A549 (cell line): ENCODE measurements around the gene LATS2. TPM values are rescaled to one million over a fixed set of nuclear protein-coding genes. Genes with fewer than 3 reads are reported as not detected.

Experiments used
- ATAC-seq, 2 experiments: fragments of 200-7000 bp in 1 of 2; fragments of >200 bp in 1 of 2; cut with Nextera tagmentation in 1 of 2; cut with Tn5 transposase in 1 of 2; 3 replicates each; pipeline versions ENCODE4 v1.8.0 to v1.9.1; 2018 to 2020; ENCODE audit warnings: mild to moderate bottlenecking in 1 of 2, moderate library complexity in 1 of 2
- CTCF ChIA-PET: fragments of 300-600 bp; sonication (Branson Sonifier 250); formaldehyde crosslinking; extraction: SDS; loops from one replicate; lab custom pipeline; 2021; ENCODE audit warnings: antibody characterized with exemption, inconsistent platforms; lab: Yijun Ruan, JAX
- POLR2A ChIA-PET: fragments of 350-600 bp; formaldehyde crosslinking; extraction: SDS; loops from one replicate; lab custom pipeline; 2021; ENCODE audit warnings: antibody characterized with exemption, inconsistent platforms; lab: Yijun Ruan, JAX
- DNase-seq, 2 experiments: peaks; one replicate each; pipeline versions ENCODE4 v3.0.0 to v3.0.0-alpha.2; 2011 to 2016; ENCODE audit warnings: low read depth in 1 of 2, low spot score in 1 of 2
- FAIRE-seq: peaks from 2 replicates; lab custom pipeline; 2011; peaks lifted over from hg19 to GRCh38; lab: Jason Lieb, UNC
- H3K27ac ChIP-seq, 2 experiments: fragments of >200 bp; sonication (Bioruptor Twin); formaldehyde crosslinking; 3 replicates each; pipeline ENCODE4 v1.5.1; 2016 to 2017
- H3K4me1 ChIP-seq: fragments of >200 bp; sonication (Bioruptor Twin); formaldehyde crosslinking; 3 replicates; pipeline ENCODE4 v1.6.1; 2016
- H3K4me2 ChIP-seq: fragments of >200 bp; sonication (Bioruptor Twin); formaldehyde crosslinking; 3 replicates; pipeline ENCODE4 v1.6.1; 2016
- H3K4me3 ChIP-seq: fragments of >200 bp; sonication (Bioruptor Twin); formaldehyde crosslinking; 3 replicates; pipeline ENCODE4 v1.5.1; 2016
- H3K9me3 ChIP-seq: fragments of >200 bp; sonication (Bioruptor Twin); formaldehyde crosslinking; 3 replicates; pipeline ENCODE4 v1.6.1; 2016
- CHD2 ChIP-seq: fragments of 150-350 bp; IDR thresholded peaks from 2 replicates; pipeline ENCODE4 v1.6.1; 2014; ENCODE audit warnings: low read length; ENCODE audit not compliant: partially characterized antibody
- CTCF ChIP-seq: fragments of >200 bp; sonication (Bioruptor Twin); formaldehyde crosslinking; IDR thresholded peaks from 3 replicates; pipeline ENCODE4 v1.5.1; 2016
- E2F6 ChIP-seq: IDR thresholded peaks from 2 replicates; pipeline ENCODE4 v1.6.1; 2012; ENCODE audit warnings: low read depth, borderline replicate concordance
- EHF ChIP-seq: fragments of 250-450 bp; sonication (Bioruptor Pico); IDR thresholded peaks from 2 replicates; pipeline ENCODE4 v1.5.0; 2020; ENCODE audit warnings: mild to moderate bottlenecking
- ESRRA ChIP-seq: fragments of 150-350 bp; IDR thresholded peaks from 2 replicates; pipeline ENCODE4 v1.6.1; 2014; ENCODE audit warnings: mild to moderate bottlenecking, low read length, borderline replicate concordance
- FOSB ChIP-seq: fragments of 250-450 bp; sonication (Bioruptor Pico); IDR thresholded peaks from 2 replicates; pipeline ENCODE4 v1.5.0; 2020; ENCODE audit warnings: mild to moderate bottlenecking, moderate library complexity
- GATA3 ChIP-seq: IDR thresholded peaks from 2 replicates; pipeline ENCODE4 v1.6.1; 2012; ENCODE audit warnings: borderline replicate concordance
- HDAC2 ChIP-seq: fragments of 200-600 bp; sonication (generic); IDR thresholded peaks from 2 replicates; pipeline ENCODE4 v1.6.1; 2016
- KDM5A ChIP-seq: fragments of 200-600 bp; sonication (generic); IDR thresholded peaks from 2 replicates; pipeline ENCODE4 v1.6.1; 2016; ENCODE audit warnings: antibody characterized with exemption, mild to moderate bottlenecking
- MAZ ChIP-seq: fragments of 150-350 bp; IDR thresholded peaks from 2 replicates; pipeline ENCODE4 v1.6.1; 2014; ENCODE audit warnings: antibody characterized with exemption, low read depth, low read length, borderline replicate concordance
- NR3C1 ChIP-seq: fragments of >200 bp; sonication (Bioruptor Twin); formaldehyde crosslinking; IDR thresholded peaks from 3 replicates; pipeline ENCODE4 v1.6.1; 2017
- PBX3 ChIP-seq: IDR thresholded peaks from 2 replicates; pipeline ENCODE4 v1.6.1; 2012
- RARB ChIP-seq: fragments of 250-450 bp; sonication (Bioruptor Pico); IDR thresholded peaks from 2 replicates; pipeline ENCODE4 v1.8.0; 2021; ENCODE audit warnings: mild to moderate bottlenecking, moderate library complexity
- RFX5 ChIP-seq: fragments of 450-650 bp; IDR thresholded peaks from 2 replicates; pipeline ENCODE4 v1.7.1; 2014; ENCODE audit warnings: antibody characterized with exemption, mild to moderate bottlenecking, moderate library complexity
- RNF2 ChIP-seq: fragments of 200-600 bp; sonication (generic); IDR thresholded peaks from 2 replicates; pipeline ENCODE4 v1.6.1; 2016; ENCODE audit warnings: low read depth, mild to moderate bottlenecking, antibody characterized with exemption, moderate library complexity, borderline replicate concordance
- TFCP2L1 ChIP-seq: fragments of 250-450 bp; sonication (Bioruptor Pico); IDR thresholded peaks from 2 replicates; pipeline ENCODE4 v1.5.0; 2021; ENCODE audit warnings: mild to moderate bottlenecking
- USF2 ChIP-seq: fragments of 450-650 bp; IDR thresholded peaks from 2 replicates; pipeline ENCODE4 v1.6.1; 2014; ENCODE audit warnings: antibody characterized with exemption
- ZC3H11A ChIP-seq: fragments of 450-650 bp; IDR thresholded peaks from 2 replicates; pipeline ENCODE4 v1.6.1; 2014; ENCODE audit warnings: antibody characterized with exemption, mild to moderate bottlenecking
- ZNF302 ChIP-seq: fragments of 250-450 bp; sonication (Bioruptor Pico); IDR thresholded peaks from 2 replicates; pipeline ENCODE4 v1.9.0; 2021; ENCODE audit warnings: inconsistent platforms, mild to moderate bottlenecking, moderate library complexity
- ZSCAN20 ChIP-seq: fragments of 250-450 bp; sonication (Bioruptor Pico); IDR thresholded peaks from 2 replicates; pipeline ENCODE4 v1.8.0; 2022; ENCODE audit warnings: mild to moderate bottlenecking, moderate library complexity
- WGBS: methylation state at CpG from one replicate; pipeline ENCODE4 v1.1.6; 2017; ENCODE audit errors: missing lambda C conversion rate; 5-methylcytosine and 5-hydroxymethylcytosine counted together
- polyA plus RNA-seq, 4 experiments: library from polyadenylated mRNA; depleted of rRNA in 3 of 4; stranded (reverse); fragments of >200 nt; fragmentation: RNase III in 1 of 4; extraction: RNeasy Plus Mini Kit Qiagen cat#74134 plus additional on column Dnase treatment in 1 of 4; gene quantifications; 2 replicates in 3 of 4; 3 replicates in 1 of 4; pipeline ENCODE4 v1.2.3, GENCODE V29; 2011 to 2017

LATS2 gene
- polyA plus RNA-seq, 2 of the 4 experiments (the other 2 are of a cell fraction): 7.8 to 7.9 TPM

- H3K9me3 ChIP-seq: no peaks in the 10 kb centered on the region
- FAIRE-seq: no peak
- ATAC-seq: no peak
- H3K4me1 ChIP-seq: peaks cover 28% of the 10 kb centered on the region; the same call in 2 of the 3 replicates
- H3K27ac ChIP-seq: no peak overlapping the region
- no peak for DNase-seq
- no peak overlapping the region for H3K4me2 ChIP-seq
- TF ChIP-seq RNF2: no peak
- TF ChIP-seq CTCF: no peak
- no peak for TF ChIP-seq FOSB (CRISPR knock-in tag)
- TF ChIP-seq E2F6: no peak
- no peak for TF ChIP-seq TFCP2L1 (CRISPR knock-in tag)
- no peak for TF ChIP-seq RARB
- no peak for TF ChIP-seq CHD2
- no peak for TF ChIP-seq ZSCAN20 (CRISPR knock-in tag)
- no peak for TF ChIP-seq GATA3
- 93% methylated on average over 3 of the region's 11 CpGs for WGBS
- no peak overlapping the region for H3K4me3 ChIP-seq
- ChIA-PET CTCF (no interaction called here), POLR2A (no interaction called here)
These were observed 53.4 kb downstream of the LATS2 start for GRCh38 chr13:21008026-21008425.

GRCh38 chr13:21006141-21007005 lies 55.0 kb downstream of the LATS2 start:
- ChIA-PET CTCF (no interaction called here), POLR2A (no interaction called here)
- Histone ChIP-seq H3K4me2 (no peak overlapping the region), H3K9me3 (peaks cover 3% of the 10 kb centered on the region; the same call in 1 of the 3 replicates), H3K4me1 (peaks cover 19% of the 10 kb centered on the region; the same call in 2 of the 3 replicates), H3K4me3 (no peak overlapping the region), H3K27ac (no peak overlapping the region)
- no peak for FAIRE-seq
- no peak for TF ChIP-seq FOSB (CRISPR knock-in tag)
- no peak for TF ChIP-seq KDM5A
- TF ChIP-seq ZC3H11A: no peak
- no peak for TF ChIP-seq RFX5
- TF ChIP-seq RNF2: no peak
- DNase-seq: no peak
- WGBS: 85% methylated on average over 11 of the region's 11 CpGs
- no peak for ATAC-seq

- ChIA-PET CTCF (interaction anchor here (0.9 to 1.0 kb wide), 3 partner anchors 10 to 292 kb away, joined by 3 read pairs; no protein-coding TSS in a partner anchor), POLR2A (no interaction called here)
- no peak for TF ChIP-seq HDAC2
- TF ChIP-seq ESRRA: no peak
- no peak overlapping the region for H3K4me3 ChIP-seq
- no peak overlapping the region for H3K27ac ChIP-seq
- H3K9me3 ChIP-seq: peaks cover 4% of the 10 kb centered on the region; the same call in 1 of the 3 replicates
- ATAC-seq (peak in 1 of 2 experiments; percentile 59; a peak in 2 of 6 replicates), FAIRE-seq (no peak), DNase-seq (no peak)
- H3K4me1 ChIP-seq: peaks cover 11% of the 10 kb centered on the region; the same call in 2 of the 3 replicates
- 90% methylated on average over 3 of the region's 3 CpGs for WGBS
- no peak overlapping the region for H3K4me2 ChIP-seq
These were observed 56.2 kb downstream of the LATS2 start for GRCh38 chr13:21005193-21005592.

GRCh38 chr13:21001471-21001870 lies 59.9 kb downstream of the LATS2 start:
- Histone ChIP-seq H3K4me3 (no peak overlapping the region), H3K27ac (no peak overlapping the region), H3K4me2 (no peak overlapping the region), H3K4me1 (peaks cover 5% of the 10 kb centered on the region; the same call in 1 of the 3 replicates), H3K9me3 (peaks cover 4% of the 10 kb centered on the region; the same call in 1 of the 3 replicates)
- no peak for DNase-seq
- FAIRE-seq: no peak
- CTCF ChIA-PET: interaction anchor here (1.2 kb wide), 1 partner anchor 10 kb away, joined by 3 read pairs; no protein-coding TSS in a partner anchor
- no peak for ATAC-seq
- 98% methylated on average over 5 of the region's 5 CpGs for WGBS
- POLR2A ChIA-PET: no interaction called here
- TF ChIP-seq USF2 (no peak), RNF2 (no peak), ZNF302 (CRISPR knock-in tag) (no peak), ZC3H11A (no peak), NR3C1 (no peak), PBX3 (no peak), MAZ (no peak), EHF (no peak)
